Measurements from ENCODE around the gene DCD.

The DCD gene

DNA sequence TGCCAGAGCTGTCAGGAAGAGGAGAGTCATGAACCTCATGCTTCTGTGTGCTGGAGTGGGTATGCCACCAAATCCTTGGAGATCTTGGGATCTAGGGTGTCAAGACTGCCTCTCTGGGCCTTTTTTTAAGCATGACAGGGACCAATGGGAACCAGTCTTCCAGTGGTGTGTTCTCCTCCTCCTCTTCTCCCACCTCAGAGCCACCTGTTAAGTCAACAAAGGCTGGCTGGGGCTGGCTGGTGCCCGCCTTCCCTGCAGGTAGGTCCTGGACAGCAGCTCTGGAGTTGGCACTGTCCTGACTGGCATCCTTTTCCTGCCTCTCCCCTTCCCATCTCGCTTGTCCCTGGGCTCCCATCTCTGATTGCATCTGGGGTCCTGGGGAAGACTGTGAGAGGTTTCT is at the start of gene DCD:
Gene DCD, minus strand, starts transcription at position 101 of the 400 bp plus-strand sequence. Its CDS starts 62 bp downstream, at position 39.
- TF ChIP-seq, protein P1, sequence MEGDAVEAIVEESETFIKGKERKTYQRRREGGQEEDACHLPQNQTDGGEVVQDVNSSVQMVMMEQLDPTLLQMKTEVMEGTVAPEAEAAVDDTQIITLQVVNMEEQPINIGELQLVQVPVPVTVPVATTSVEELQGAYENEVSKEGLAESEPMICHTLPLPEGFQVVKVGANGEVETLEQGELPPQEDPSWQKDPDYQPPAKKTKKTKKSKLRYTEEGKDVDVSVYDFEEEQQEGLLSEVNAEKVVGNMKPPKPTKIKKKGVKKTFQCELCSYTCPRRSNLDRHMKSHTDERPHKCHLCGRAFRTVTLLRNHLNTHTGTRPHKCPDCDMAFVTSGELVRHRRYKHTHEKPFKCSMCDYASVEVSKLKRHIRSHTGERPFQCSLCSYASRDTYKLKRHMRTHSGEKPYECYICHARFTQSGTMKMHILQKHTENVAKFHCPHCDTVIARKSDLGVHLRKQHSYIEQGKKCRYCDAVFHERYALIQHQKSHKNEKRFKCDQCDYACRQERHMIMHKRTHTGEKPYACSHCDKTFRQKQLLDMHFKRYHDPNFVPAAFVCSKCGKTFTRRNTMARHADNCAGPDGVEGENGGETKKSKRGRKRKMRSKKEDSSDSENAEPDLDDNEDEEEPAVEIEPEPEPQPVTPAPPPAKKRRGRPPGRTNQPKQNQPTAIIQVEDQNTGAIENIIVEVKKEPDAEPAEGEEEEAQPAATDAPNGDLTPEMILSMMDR (IDR thresholded peaks at IDR 0.05; ENCODE audit: borderline replicate concordance, insufficient read depth, low read depth, low read length): no peak
- H3K4me3 ChIP-seq (ENCODE audit: low read depth, low read length): no peak within 1 kb of the TSS

DNA sequence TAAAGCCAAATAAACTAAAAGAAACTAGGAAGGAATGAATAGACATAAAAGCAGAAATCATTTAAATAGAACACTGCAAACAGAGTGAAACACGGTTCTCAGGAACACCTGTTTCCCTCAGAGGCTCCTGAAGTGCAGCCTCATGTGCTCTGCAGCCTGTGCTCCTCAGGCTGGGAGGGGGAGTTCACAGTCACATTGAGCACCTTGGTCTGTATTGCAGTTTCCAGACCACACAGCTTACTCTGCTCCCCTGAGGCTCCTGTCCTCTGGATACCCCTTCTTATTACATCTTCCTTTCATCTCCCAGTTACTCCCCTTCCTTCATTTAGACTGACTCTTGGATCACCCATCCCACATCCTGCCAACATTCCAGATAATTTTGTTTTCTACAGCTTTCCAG is 49.7 kb upstream of the DCD start:
- H3K4me3 ChIP-seq (ENCODE audit: low read depth, low read length): no peak overlapping the region
- TF ChIP-seq, protein P1 (IDR thresholded peaks at IDR 0.05; ENCODE audit: borderline replicate concordance, insufficient read depth, low read depth, low read length): no peak

- TF ChIP-seq, protein P1 (IDR thresholded peaks at IDR 0.05; ENCODE audit: borderline replicate concordance, insufficient read depth, low read depth, low read length): no peak
- no peak overlapping the region for H3K4me3 ChIP-seq (ENCODE audit: low read depth, low read length)
Measured at GRCh38 chr12:54692353-54692752, 44.2 kb upstream of the DCD start.

DNA sequence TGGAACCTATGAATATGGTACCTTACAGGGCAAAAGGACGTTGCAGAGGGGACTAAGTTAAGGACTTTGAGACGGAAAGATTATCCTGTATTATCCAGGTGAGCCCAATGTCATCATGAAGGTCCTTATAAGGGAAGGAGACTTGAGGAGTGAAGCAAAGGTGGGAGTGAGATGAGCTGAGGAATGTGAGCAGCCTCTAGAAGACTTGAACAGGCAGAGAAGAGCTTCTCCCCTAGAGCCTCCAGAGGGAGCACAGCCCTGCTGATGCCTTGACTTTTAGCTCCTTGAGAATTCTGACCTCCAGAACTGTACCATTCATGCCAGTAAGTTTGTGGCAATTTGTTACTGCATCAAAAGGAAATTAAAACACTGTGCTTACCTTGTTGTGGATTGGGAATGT is 41.8 kb upstream of the DCD start:
- TF ChIP-seq, protein P1 (IDR thresholded peaks at IDR 0.05; ENCODE audit: borderline replicate concordance, insufficient read depth, low read depth, low read length): peak; percentile 16; the same call in 1 of the 2 replicates
- H3K4me3 ChIP-seq (ENCODE audit: low read depth, low read length): no peak overlapping the region

DNA sequence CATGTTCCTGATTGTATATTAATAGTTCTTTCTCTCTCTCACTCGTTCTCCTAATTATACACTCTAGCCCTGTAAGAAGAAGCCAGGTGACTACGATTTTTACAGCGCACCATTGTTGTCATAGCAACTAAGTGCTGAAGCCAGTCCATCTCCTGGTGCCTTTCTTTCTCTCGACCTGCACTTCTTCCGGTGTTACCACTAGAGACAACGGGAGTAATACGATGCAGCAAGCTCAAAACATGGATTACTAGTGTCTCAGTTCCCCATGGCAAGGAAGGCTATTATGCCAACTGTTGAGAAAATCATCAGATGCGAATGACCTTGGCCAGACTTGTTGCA is 40.8 kb upstream of the DCD start:
- TF ChIP-seq, protein P1 (IDR thresholded peaks at IDR 0.05; ENCODE audit: borderline replicate concordance, insufficient read depth, low read depth, low read length): no peak
- no peak overlapping the region for H3K4me3 ChIP-seq (ENCODE audit: low read depth, low read length)

GRCh38 chr12:54688309-54689033 is 40.3 kb upstream of the DCD start:
- TF ChIP-seq, protein P1 (IDR thresholded peaks at IDR 0.05; ENCODE audit: borderline replicate concordance, insufficient read depth, low read depth, low read length): no peak

More at GRCh38 chr12:54688309-54689033, 40.3 kb upstream of the DCD start:
- H3K4me3 ChIP-seq (ENCODE audit: low read depth, low read length): no peak overlapping the region

Data from GM12875 (cell line).